ENCODE results near the gene GSTA5.
"Not testable (repeated sequence)": the region's sequence is repeated elsewhere in the genome, so short reads cannot be mapped to it uniquely, and the experiment has no call there.

DNA sequence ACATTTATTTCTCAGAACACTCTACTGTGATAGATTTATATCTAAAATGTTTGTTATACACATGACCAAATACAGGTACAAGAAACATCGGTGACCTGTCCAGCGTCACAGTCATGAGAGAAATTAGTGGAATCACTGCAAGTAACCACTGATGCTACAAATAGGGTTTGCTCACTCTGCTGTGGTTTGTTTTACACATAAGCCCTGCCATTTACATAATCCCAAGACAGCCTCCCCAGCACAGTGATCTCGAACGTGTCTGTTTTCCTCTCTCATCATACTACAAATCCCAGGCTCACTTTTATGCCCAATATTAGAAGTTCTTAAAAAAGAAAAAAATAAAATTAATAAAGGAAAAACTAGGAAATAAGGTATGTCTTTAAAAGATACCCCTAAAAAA is 30.8 kb downstream of the GSTA5 start:
- not testable (repeated sequence) for TF ChIP-seq CTCF, POLR2AphosphoS5, EP300, POLR2A (IDR thresholded peaks at IDR 0.05)

All from gastroesophageal sphincter (tissue), 3 donors.